HG02642 (cell line): Measurements from ENCODE around the gene TEX19.
"Not testable (repeated sequence)": the region's sequence is repeated elsewhere in the genome, so short reads cannot be mapped to it uniquely, and the experiment has no call there.

Source experiments
- ATAC-seq: cut with Tn5 transposase; IDR thresholded peaks from one replicate; pipeline ENCODE4 v1.9.1; 2021; ENCODE audit warnings: mild to moderate bottlenecking; ENCODE audit not compliant: unreplicated experiment, poor library complexity

Gene TEX19

DNA sequence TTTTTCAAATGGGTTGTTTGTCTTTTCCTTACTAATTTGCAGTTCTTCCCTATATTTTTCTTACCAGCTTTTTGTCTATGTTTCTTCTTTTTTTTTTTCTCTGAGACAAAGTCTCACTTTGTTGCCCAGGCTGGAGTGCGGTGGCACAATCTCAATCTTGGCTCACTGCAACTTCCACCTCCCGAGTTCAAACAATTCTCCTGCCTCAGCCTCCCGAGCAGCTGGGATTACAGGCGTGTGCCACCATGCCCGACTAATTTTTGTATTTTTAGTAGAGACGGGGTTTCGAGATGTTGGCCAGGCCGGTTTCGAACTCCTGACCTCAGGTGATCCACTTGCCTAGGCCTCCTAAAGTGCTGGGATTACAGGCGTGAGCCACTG is 14.0 kb downstream of the TEX19 start:
- ATAC-seq: not testable (repeated sequence)

- no peak for ATAC-seq
These were observed 14.9 kb downstream of the TEX19 start for GRCh38 chr17:82373731-82374625.

DNA sequence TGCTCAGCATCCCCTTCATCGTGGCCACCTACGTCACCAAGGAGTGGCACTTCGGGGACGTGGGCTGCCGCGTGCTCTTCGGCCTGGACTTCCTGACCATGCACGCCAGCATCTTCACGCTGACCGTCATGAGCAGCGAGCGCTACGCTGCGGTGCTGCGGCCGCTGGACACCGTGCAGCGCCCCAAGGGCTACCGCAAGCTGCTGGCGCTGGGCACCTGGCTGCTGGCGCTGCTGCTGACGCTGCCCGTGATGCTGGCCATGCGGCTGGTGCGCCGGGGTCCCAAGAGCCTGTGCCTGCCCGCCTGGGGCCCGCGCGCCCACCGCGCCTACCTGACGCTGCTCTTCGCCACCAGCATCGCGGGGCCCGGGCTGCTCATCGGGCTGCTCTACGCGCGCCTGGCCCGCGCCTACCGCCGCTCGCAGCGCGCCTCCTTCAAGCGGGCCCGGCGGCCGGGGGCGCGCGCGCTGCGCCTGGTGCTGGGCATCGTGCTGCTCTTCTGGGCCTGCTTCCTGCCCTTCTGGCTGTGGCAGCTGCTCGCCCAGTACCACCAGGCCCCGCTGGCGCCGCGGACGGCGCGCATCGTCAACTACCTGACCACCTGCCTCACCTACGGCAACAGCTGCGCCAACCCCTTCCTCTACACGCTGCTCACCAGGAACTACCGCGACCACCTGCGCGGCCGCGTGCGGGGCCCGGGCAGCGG is 15.7 kb downstream of the TEX19 start:
- no peak for ATAC-seq

GRCh38 chr17:82375359-82376041 is 16.5 kb downstream of the TEX19 start:
- ATAC-seq: no peak

- no peak for ATAC-seq
These were observed 17.1 kb downstream of the TEX19 start for GRCh38 chr17:82376042-82376730.

DNA sequence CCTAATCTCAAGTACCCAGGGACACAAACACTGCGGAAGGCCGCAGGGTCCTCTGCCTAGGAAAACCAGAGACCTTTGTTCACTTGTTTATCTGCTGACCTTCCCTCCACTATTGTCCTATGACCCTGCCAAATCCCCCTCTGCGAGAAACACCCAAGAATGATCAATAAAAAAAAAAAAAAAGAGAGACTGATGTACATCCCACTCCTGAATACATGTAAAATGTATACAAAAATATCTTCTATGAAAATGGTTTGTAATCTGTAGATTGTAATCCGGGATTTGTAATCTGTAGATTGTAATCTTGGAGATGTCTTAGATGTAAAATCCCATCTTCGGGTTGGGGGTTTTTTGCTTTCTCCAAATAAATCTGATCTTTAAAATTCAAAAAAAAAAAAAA is 18.2 kb downstream of the TEX19 start:
- not testable (repeated sequence) for ATAC-seq

- no peak for ATAC-seq
These were observed 19.1 kb downstream of the TEX19 start for GRCh38 chr17:82377924-82378740.

GRCh38 chr17:82378741-82379021 is 19.6 kb downstream of the TEX19 start:
- no peak for ATAC-seq

DNA sequence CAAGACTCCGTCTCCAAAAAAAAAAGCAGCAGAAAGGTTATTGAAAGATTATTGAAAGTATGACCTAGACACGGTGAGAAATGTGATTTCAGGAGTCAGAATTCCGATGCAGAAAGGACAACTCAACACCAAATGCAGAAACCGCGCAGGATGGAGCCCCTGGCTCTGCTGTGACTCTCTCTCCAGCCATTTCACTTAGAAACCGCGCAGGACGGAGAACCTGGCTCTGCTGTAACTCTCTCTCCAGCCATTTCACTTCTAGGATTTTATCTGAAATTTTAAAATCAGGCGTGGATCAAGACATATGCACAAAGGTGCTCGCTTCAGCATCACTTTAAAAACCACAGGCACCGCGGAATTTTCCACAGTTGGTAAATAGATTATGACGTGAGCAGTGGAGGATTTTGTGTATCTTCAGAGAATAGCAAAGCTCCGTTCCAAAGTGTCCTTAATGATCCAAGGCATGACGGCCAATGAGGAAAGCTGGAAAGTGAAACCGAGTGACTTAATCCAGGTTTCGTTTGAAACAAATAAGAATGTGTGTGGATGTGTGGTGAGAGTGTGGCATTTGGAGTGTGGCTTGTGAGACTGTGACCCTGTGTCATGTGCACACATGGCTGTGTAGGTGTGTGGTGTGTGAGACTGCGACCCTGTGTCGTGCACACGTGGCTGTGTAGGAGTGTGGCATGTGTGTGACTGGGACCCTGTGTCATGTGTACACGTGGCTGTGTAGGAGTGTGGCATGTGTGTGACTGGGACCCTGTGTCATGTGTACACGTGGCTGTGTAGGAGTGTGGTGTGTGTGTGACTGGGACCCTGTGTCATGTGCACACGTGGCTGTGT is 22.0 kb downstream of the TEX19 start:
- no peak for ATAC-seq

- ATAC-seq: not testable (repeated sequence)
These were observed 22.6 kb downstream of the TEX19 start for GRCh38 chr17:82381703-82382009.

DNA sequence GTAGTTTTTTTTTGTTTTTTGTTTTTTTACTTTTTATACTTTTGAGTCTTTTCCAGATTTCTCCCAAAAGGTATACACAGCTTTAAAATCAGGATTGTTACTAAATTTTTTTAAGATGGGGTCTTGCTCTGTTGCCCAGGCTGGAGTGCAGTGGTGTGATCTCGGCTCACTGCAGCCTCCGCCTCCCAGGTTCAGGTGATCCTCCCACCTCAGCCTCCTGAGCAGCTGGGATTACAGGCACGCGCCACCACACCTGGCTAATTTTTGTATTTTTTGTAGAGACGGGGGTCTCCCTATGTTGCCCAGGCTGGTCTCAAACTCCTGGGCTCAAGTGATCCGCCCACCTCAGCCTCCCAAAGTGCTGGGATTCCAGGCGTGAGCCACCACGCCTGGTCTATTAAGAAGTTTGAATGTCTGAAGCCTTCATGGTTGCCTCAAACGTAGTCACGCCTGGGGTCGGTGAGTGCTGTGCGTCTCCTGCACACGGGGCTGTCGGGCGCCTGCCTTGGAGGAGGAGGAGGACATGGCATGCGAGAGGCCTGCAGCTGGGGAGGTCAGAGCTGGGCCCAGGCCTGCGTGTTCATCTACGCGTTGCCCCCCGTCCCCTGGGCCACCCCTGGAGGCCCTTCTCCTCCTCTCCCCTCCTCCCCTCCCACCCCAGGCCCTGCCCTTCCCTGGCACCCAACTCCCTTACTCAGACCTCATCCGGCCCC is 23.3 kb downstream of the TEX19 start:
- ATAC-seq: not testable (repeated sequence)

GRCh38 chr17:82382933-82383255 is 23.8 kb downstream of the TEX19 start:
- no peak for ATAC-seq

DNA sequence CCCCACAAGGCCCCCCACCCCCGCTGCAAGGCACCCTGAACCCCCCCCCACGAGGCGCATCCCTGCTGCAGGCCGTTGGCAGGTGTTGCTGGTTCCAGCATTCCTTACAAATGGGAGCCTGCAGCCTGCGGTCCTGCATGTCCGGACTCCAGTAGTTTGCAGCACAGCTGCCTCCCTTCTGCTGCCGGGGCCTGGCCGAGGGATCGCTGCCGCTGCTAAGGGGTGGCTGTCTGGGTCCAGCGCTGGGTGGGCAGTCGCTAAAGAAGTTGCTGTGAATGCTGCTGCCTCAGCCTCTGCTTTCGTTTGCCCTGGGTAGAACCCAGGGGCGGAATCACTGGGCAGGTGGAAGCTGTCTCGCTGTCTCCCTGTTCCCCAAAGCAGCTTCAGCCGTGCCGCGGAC is 24.4 kb downstream of the TEX19 start:
- no peak for ATAC-seq

DNA sequence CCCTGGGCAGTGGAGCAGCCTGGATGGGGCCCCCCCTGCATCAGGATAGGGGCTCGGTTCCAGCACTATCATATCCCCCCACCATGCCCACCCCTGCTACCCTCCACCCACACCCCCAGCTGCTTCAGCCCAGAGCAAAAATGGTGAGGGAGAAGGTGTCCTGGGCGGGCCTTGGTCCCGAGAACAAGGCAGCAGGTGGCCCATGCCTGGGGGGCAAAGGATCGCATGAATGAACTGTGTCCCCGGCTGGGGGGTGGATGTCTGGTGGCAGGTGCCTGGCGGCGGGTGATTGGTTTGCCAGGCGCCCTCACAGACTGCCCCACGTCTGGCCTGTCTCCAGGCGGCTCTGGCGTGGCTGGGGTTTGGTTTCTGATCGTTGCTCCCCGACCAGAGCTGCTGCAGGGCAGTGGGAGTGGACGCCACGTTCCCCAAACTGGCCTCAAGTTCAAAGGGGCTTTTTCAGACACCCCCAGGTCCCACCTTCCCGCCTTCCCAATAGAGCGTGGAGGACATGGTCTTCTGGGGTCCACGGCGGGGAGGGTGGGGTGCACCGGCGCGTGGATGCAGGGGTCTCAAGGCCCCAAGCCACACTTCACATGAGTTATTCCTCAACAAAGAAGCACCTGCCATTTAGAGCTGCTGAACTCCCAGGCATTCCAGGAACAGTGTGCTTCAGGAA is 25.1 kb downstream of the TEX19 start:
- ATAC-seq: no peak

DNA sequence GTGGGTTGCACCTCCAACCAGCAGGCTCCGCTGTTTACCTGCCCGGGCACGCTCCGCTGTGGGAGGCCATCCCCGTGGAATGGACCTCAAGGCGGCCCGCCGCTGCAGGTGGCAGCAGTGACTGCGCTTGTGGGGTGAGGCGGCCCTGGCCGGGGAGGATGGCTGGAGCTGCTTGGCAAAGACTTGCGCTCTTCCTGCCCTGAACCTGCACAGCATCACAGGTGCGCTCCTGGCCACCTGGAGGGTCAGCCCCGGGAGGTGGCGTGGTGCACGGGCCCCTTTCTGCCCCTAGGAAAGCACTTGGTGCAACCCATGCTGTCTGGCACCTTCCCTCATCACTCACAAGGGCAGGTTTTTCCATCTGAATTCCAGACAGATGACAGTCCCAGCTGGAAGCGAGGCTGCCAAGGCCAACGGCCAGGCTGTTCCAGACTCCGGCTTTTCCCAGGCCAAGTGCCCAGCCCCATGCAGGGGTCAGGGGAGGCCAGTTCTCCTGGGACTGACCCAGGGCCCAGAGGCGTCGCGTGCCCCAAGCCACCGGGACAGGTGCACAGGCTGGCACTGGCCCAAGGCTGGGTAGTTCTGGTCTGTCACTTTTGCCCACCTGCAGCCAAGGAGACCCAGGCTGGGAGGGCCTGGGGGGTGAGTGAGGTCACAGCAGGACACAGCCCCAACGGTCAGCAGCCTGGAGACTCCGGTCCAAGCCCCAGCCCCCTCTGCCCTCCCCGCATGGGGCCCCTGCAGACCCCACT is 25.9 kb downstream of the TEX19 start:
- ATAC-seq: no peak

DNA sequence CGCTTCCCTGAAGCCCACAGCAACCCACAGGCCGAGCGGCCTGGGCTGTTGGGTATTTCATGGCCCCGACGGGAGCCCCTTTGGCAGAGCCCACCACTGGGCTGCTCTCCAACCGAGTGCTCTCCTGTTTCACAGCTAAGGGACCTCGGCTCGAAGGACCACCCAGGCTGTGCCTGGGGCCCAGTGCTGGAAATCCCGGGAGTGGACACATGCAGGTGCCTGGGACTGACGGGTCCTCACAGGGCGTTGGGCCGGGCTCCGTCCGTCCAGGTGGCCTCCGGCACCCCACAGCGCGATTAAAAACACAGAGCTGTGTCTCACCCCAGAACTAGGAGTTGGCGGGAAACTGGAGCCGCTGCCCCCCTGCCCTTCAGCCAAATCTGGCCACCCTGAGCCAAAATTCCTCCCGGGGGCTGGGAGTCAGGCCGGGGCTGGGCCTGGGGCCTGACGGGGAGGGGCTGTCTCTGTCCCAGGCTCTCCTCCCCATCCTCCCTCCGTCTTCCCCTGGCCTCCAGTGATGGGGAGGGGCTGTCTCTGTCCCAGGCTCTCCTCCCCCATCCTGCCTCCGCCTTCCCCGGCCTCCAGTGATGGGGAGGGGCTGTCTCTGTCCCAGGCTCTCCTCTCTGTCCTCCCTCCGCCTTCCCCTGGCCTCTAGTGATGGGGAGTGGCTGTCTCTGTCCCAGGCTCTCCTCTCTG is 26.7 kb downstream of the TEX19 start:
- no peak for ATAC-seq

DNA sequence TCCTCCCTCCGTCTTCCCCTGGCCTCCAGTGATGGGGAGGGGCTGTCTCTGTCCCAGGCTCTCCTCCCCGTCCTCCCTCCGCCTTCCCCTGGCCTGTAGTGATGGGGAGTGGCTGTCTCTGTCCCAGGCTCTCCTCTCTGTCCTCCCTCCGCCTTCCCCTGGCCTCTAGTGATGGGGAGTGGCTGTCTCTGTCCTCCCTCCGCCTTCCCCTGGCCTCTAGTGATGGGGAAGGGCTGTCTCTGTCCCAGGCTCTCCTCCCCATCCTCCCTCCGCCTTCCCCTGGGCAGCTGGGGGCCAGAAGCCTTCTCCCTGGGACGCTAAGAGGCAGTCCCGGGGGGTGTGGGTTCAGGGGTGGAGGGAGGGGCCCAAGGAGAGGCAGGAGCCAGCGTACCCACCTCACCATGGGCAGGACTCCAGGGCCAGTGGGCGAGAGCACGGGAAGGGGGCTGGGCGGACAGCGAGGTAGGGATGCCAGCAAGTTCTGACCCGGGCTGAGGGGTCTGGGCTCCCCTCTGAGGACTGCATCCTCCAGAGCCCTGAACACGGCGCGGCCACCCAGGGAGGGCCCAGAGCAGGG is 27.3 kb downstream of the TEX19 start:
- ATAC-seq: no peak
